HepG2 (cell line): ENCODE results near the gene ZNF429. TPM values are rescaled to one million over a fixed set of nuclear protein-coding genes. Genes with fewer than 3 reads are reported as not detected.

Source experiments
- ATAC-seq: fragments of 200-7000 bp; cut with Tn5 transposase; 3 replicates; pipeline ENCODE4 v1.9.1; 2020; ENCODE audit warnings: mild to moderate bottlenecking, moderate library complexity
- BruUV-seq: library from RNA; stranded (reverse); fragments of 400-500 nt; replicated peaks from 2 replicates; lab custom pipeline; 2021; lab: Mats Ljungman, UMichigan
- CTCF ChIA-PET: fragments of 300-600 bp; formaldehyde crosslinking; extraction: SDS; loops from one replicate; lab custom pipeline; 2021; ENCODE audit warnings: low total read pairs, inconsistent platforms, low intra/inter-chr PET ratio; lab: Yijun Ruan, JAX
- POLR2A ChIA-PET: fragments of 350-600 bp; sonication (Branson Sonifier 250); formaldehyde crosslinking; loops from one replicate; lab custom pipeline; 2020; ENCODE audit warnings: antibody characterized with exemption, inconsistent platforms; lab: Yijun Ruan, JAX
- DNase-seq: peaks from one replicate; pipeline ENCODE4 v3.0.0-alpha.2; 2015; ENCODE audit warnings: low spot score
- FAIRE-seq: peaks from 3 replicates; lab custom pipeline; 2011; peaks lifted over from hg19 to GRCh38; lab: Jason Lieb, UNC
- H2AFZ ChIP-seq: one replicate; pipeline ENCODE4 v1.6.1; 2011; ENCODE audit warnings: low read length, inconsistent platforms
- H3K27ac ChIP-seq: fragments of 300-600 bp; 3 replicates; pipeline ENCODE4 v1.8.0; 2011; ENCODE audit warnings: mixed run types, mild to moderate bottlenecking, mixed read lengths, low read length, inconsistent platforms; ENCODE audit not compliant: insufficient read depth; ENCODE audit errors: extremely low read length
- H3K27me3 ChIP-seq, 2 experiments: fragments of 200-600 bp in 1 of 2; 2 replicates in 1 of 2; 3 replicates in 1 of 2; pipeline versions ENCODE4 v1.6.0 to v1.8.0; 2011; ENCODE audit warnings: low read length in 2 of 2, mild to moderate bottlenecking in 2 of 2, moderate library complexity in 2 of 2, inconsistent platforms in 1 of 2; ENCODE audit not compliant: insufficient read depth in 2 of 2, control insufficient read depth in 1 of 2
- H3K36me3 ChIP-seq, 2 experiments: fragments of 200-600 bp in 1 of 2; replicated peaks in 1 of 2; 2 replicates in 1 of 2; 3 replicates in 1 of 2; pipeline versions ENCODE4 v1.5.1 to v1.8.0; 2011; ENCODE audit warnings: low read length in 2 of 2, inconsistent platforms in 1 of 2; ENCODE audit not compliant: insufficient read depth in 2 of 2, control insufficient read depth in 1 of 2
- H3K4me1 ChIP-seq: 2 replicates; pipeline ENCODE4 v1.5.1; 2012; ENCODE audit warnings: low read length, inconsistent platforms; ENCODE audit not compliant: insufficient read depth
- H3K4me2 ChIP-seq: 2 replicates; pipeline ENCODE4 v1.6.0; 2011; ENCODE audit warnings: low read depth, low read length, inconsistent platforms
- H3K4me3 ChIP-seq, 3 experiments: fragments of 200-600 bp in 1 of 3; sonication (generic), shearing (Covaris generic) in 1 of 3; replicated peaks in 1 of 3; 2 replicates each; pipeline ENCODE4 v1.5.1; 2011 to 2016; ENCODE audit warnings: low read length in 3 of 3, inconsistent platforms in 2 of 3, low read depth in 2 of 3, mild to moderate bottlenecking in 2 of 3, control low read depth in 1 of 3, mixed read lengths in 1 of 3; ENCODE audit not compliant: insufficient read depth in 1 of 3
- H3K79me2 ChIP-seq: one replicate; pipeline ENCODE4 v1.6.1; 2011; ENCODE audit warnings: low read length, inconsistent platforms; ENCODE audit not compliant: insufficient read depth
- H3K9ac ChIP-seq: 2 replicates; pipeline ENCODE4 v1.6.0; 2011; ENCODE audit warnings: mild to moderate bottlenecking, low read depth, low read length, inconsistent platforms; ENCODE audit not compliant: insufficient read depth
- H3K9me3 ChIP-seq: 2 replicates; pipeline ENCODE4 v1.5.1; 2012; ENCODE audit warnings: mild to moderate bottlenecking, low read length
- H4K20me1 ChIP-seq: 2 replicates; pipeline ENCODE4 v1.6.0; 2011; ENCODE audit warnings: inconsistent platforms, mild to moderate bottlenecking, low read length, moderate library complexity; ENCODE audit not compliant: insufficient read depth
- ATF7 ChIP-seq, 2 experiments: fragments of 450-650 bp in 1 of 2; sonication (generic) in 1 of 2; formaldehyde crosslinking in 1 of 2; IDR thresholded peaks; 2 replicates each; pipeline versions ENCODE4 v1.4.0 to v1.6.1; 2016 to 2020; ENCODE audit warnings: antibody characterized with exemption in 1 of 2, mild to moderate bottlenecking in 1 of 2, missing genetic modification reagents in 1 of 2
- GTF2F1 ChIP-seq: fragments of 150-350 bp; IDR thresholded peaks from 2 replicates; pipeline ENCODE4 v1.6.1; 2014; ENCODE audit warnings: low read length
- MAZ ChIP-seq, 2 experiments: sonication (generic) in 1 of 2; formaldehyde crosslinking in 1 of 2; IDR thresholded peaks; 2 replicates each; pipeline versions ENCODE4 v1.5.0 to v1.6.1; 2012 to 2020; ENCODE audit warnings: low read depth in 2 of 2, mild to moderate bottlenecking in 2 of 2, borderline replicate concordance in 1 of 2, improper control_type of control experiment in 1 of 2, low read length in 1 of 2, missing genetic modification reagents in 1 of 2, moderate library complexity in 1 of 2
- NFIC ChIP-seq: IDR thresholded peaks from 2 replicates; pipeline ENCODE4 v1.6.1; 2012; ENCODE audit warnings: mild to moderate bottlenecking, low read length, inconsistent platforms
- PHF20 ChIP-seq: sonication (generic); formaldehyde crosslinking; IDR thresholded peaks from 2 replicates; pipeline ENCODE4 v1.5.0; 2020; ENCODE audit warnings: mild to moderate bottlenecking, missing genetic modification reagents
- POLR2G ChIP-seq: fragments of 200-400 bp; formaldehyde crosslinking; IDR thresholded peaks from 2 replicates; pipeline ENCODE4 v1.6.1; 2018; ENCODE audit warnings: mild to moderate bottlenecking, low read depth, low read length, moderate library complexity
- RELA ChIP-seq: sonication (generic); formaldehyde crosslinking; IDR thresholded peaks from 2 replicates; pipeline ENCODE4 v1.4.0; 2020; ENCODE audit warnings: missing genetic modification reagents
- SP2 ChIP-seq: sonication (generic); formaldehyde crosslinking; IDR thresholded peaks from 2 replicates; pipeline ENCODE4 v1.5.1; 2020; ENCODE audit warnings: mild to moderate bottlenecking, missing genetic modification reagents
- ZBTB38 ChIP-seq: sonication (generic); formaldehyde crosslinking; IDR thresholded peaks from 2 replicates; pipeline ENCODE4 v1.5.1; 2020; ENCODE audit warnings: mild to moderate bottlenecking, missing genetic modification reagents
- ZNF10 ChIP-seq: sonication (generic); formaldehyde crosslinking; IDR thresholded peaks from 2 replicates; pipeline ENCODE4 v1.4.0; 2020; ENCODE audit warnings: mild to moderate bottlenecking, low read depth, missing genetic modification reagents, borderline replicate concordance
- ZNF746 ChIP-seq: sonication (generic); formaldehyde crosslinking; IDR thresholded peaks from 2 replicates; pipeline ENCODE4 v1.8.0; 2022; ENCODE audit warnings: mild to moderate bottlenecking, missing genetic modification reagents
- ZZZ3 ChIP-seq: sonication (generic); formaldehyde crosslinking; IDR thresholded peaks from 2 replicates; pipeline ENCODE4 v1.4.0; 2020; ENCODE audit warnings: missing genetic modification reagents, mild to moderate bottlenecking, borderline replicate concordance
- WGBS: methylation state at CpG from one replicate; pipeline ENCODE4 v1.1.6; 2017; ENCODE audit warnings: low lambda C conversion rate; 5-methylcytosine and 5-hydroxymethylcytosine counted together
- in situ Hi-C: cut with HindIII; loops from 2 replicates; pipeline ENCODE4 v1.10.0; 2017; ENCODE audit warnings: low pct_unique_long_range_greater_than_20kb; ENCODE audit not compliant: extremely low pct_ligation_motif_present
- intact Hi-C: fragments of 100-400 bp; cut with micrococcal nuclease; formaldehyde crosslinking; loops from one replicate; pipeline ENCODE4 v1.10.0; 2022; ENCODE audit not compliant: unreplicated experiment
- polyA plus RNA-seq, 8 experiments: library from polyadenylated mRNA; depleted of rRNA in 3 of 8; stranded (reverse) in 7 of 8; unstranded in 1 of 8; fragments of >200 nt; fragmentation: Illumina TruSeq in 4 of 8; extraction: Trizol in 4 of 8; gene quantifications; 2 replicates each; pipeline versions ENCODE4 v1.2.1 to v1.2.3, GENCODE V29; 2011 to 2016; ENCODE audit warnings: low read depth in 4 of 8, missing spikeins in 1 of 8, mixed read lengths in 1 of 8; ENCODE audit not compliant: insufficient read depth in 1 of 8
- total RNA-seq, 5 experiments: library from RNA; depleted of rRNA; stranded (reverse); fragments of >200 nt; fragmentation: Illumina TruSeq; extraction: Trizol; gene quantifications; 2 replicates each; pipeline ENCODE4 v1.2.3, GENCODE V29; 2016; ENCODE audit warnings: low read depth in 1 of 5

The ZNF429 gene
- total and polyA plus RNA-seq, 2 of the 13 experiments (the other 11 are each of a cell fraction or from before 2014, with no cell fraction given), result 3.3 to 3.4 TPM

DNA sequence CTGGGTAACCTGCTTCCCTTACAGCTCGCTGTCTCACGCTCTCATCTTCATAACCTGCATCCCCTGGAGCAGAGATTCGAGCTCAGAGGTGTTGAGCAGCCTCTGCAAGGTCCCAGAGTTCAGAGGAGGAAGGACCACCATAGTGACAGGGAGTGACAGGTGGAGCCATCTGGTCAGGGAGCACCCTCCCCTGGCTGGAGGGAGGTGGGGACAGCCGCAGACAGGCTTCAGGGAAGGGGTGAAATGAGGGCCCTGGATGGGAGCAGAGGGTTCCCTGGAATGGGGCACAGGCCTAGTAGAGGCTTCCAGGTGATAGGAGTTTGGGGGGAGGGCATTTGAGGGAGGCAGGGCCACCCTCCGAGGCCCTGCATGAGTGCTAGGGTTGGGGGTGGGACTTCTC, 82.1 kb downstream of the ZNF429 start:
- ChIA-PET CTCF (no interaction called here), POLR2A (no interaction called here)
- BruUV-seq, result no TSS peak
- FAIRE-seq (no peak), ATAC-seq (no peak), DNase-seq (no peak)
- Histone ChIP-seq H3K4me3 (no peak overlapping the region), H3K9ac (no peak overlapping the region), H3K36me3 (no peaks in the 10 kb centered on the region), H3K27ac (no peak overlapping the region), H2AFZ (no peak overlapping the region), H3K79me2 (no peaks in the 10 kb centered on the region), H3K4me1 (no peaks in the 10 kb centered on the region), H4K20me1 (no peaks in the 10 kb centered on the region), H3K27me3 (no peaks in the 10 kb centered on the region), H3K9me3 (peaks cover 55% of the 10 kb centered on the region), H3K4me2 (no peak overlapping the region)
- in situ Hi-C loops (no loop called here), intact Hi-C loops (no loop called here)
- TF ChIP-seq SP2 (CRISPR knock-in tag), result no peak
- no peak for TF ChIP-seq MAZ (IDR thresholded peaks at IDR 0.05; ENCODE audit: borderline replicate concordance, low read depth, low read length)
- no peak for TF ChIP-seq MAZ (CRISPR knock-in tag; IDR thresholded peaks at IDR 0.05; ENCODE audit: low read depth)
- TF ChIP-seq ZZZ3, result no peak
- no peak for TF ChIP-seq PHF20
- no peak for TF ChIP-seq ZNF746
- no peak for TF ChIP-seq ATF7 (IDR thresholded peaks at IDR 0.05)
- no peak for TF ChIP-seq ATF7 (CRISPR knock-in tag; IDR thresholded peaks at IDR 0.05)
- no peak for TF ChIP-seq ZBTB38 (CRISPR knock-in tag)
- TF ChIP-seq NFIC, result no peak
- no peak for TF ChIP-seq POLR2G
- no peak for TF ChIP-seq ZNF10
- no peak for TF ChIP-seq GTF2F1
- no peak for TF ChIP-seq RELA (CRISPR knock-in tag)
- 16% methylated on average over 4 of the region's 5 CpGs for WGBS
